Glomerular visceral epithelial cell (primary cell): ENCODE data around the gene GIPR.
"Not testable (repeated sequence)": the region's sequence is repeated elsewhere in the genome, so short reads cannot be mapped to it uniquely, and the experiment has no call there.

Experiments used
- DNase-seq: peaks from one replicate; pipeline ENCODE4 v3.0.0-alpha.2; 2016; ENCODE audit errors: extremely low spot score

Gene GIPR

DNA sequence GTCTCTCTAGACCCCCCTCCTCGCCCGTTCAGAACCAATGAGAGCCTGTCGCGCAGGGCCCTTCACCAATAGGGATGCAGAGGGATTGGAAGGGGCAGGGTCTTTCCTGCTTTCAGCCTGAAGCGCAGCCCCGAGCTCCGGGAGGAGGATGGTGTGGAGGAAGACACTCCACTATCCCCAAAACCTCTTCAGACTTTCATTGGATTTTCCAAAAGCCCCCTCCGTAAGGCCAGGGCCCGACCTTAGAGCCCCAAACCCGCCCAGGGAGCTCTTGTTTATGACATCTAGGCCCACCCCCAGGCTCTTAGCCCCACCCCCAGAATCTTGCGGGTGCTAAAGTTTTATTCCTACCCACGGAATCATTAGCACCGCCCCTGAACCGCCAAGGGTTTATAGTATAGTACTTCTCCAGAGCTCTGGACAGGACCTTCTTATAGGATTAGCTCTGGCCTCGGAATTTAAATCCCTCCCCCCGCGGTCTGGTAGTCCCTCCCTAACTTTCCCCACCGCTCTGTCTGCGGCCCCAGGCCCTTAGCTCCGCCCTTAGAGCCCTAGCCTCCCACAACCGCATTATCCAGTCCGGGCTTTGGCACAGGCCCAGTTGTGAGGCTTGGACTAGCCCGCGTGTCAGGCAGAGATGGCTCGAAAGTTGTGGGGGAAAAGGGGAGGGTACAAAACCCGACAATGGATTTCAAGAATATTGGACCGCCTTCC lies 22.2 kb upstream of the GIPR start:
- peak; percentile 92 for DNase-seq

DNA sequence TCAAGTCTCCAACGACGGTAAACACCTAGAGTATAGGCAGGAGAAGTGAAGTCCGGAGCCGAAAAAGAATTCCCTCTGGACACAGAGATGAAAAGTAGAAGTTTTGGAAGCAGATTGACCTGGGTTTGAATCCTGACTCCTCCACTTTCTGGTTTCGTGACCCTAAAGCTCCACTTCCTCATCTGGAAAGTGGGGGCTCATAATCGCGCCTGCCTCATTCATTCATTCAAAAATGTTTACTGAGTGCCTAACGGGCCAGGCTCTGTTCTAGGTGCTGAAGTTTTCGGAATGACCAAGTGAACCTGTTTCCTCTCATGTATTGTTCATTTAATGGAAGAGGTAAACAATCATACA lies 21.7 kb upstream of the GIPR start:
- DNase-seq = no peak

DNA sequence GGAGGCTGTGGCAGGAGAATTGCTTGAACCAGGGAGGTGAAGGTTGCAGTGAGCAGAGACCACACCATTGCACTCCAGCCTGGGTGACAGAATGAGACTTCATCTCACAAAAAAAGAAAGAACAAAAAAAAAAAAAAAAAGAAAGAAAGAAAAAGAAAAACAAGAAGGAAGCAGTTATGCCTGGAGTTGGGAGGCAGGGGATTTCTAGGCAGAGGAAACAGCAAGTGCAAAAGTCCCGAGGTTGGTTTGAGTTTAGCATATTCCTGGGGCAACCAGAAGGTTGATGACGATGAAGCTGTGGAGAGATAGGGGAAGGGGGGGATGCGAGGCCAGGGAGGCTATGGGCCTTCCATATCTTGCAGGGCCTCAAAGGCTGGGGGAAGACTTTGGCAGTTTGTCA lies 17.3 kb upstream of the GIPR start:
- no peak for DNase-seq

DNA sequence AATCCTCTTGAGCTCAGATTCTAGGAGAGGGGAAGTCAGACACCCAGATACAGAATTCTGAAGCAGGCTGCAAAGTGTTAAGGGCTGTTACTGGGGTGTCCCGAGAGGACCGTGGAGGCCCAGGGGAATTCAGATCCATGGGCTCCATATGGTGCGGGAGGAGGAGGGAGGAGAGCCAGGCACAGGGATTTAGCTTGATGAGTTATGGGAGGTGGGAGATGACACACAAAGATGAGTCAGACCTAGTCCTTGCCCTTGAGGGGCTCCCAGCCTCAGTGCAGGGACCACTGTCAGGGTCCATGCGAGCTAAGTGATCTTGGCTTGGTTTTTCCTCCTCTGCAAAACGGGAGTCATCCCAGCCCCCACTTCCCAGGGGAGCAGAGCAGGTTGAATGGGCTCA lies 14.4 kb upstream of the GIPR start:
- DNase-seq = no peak

DNA sequence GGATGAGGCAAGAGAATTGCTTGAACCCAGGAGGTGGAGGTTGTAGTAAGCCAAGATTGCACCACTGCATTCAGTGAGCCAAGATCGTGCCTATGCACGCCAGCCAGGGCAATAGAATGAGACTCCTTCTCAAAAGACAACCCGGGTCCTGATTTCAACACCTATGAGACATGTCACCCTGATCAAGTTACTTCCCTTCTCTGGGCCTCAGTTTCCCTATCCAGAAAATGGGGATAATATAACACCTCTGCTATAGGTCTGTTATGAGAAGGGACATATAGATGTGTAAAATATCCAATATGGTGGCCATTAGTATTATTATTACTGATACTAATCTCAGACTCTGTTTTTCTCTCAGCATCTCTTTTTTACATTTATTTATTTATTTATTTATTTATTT lies 12.9 kb upstream of the GIPR start:
- no peak for DNase-seq

DNA sequence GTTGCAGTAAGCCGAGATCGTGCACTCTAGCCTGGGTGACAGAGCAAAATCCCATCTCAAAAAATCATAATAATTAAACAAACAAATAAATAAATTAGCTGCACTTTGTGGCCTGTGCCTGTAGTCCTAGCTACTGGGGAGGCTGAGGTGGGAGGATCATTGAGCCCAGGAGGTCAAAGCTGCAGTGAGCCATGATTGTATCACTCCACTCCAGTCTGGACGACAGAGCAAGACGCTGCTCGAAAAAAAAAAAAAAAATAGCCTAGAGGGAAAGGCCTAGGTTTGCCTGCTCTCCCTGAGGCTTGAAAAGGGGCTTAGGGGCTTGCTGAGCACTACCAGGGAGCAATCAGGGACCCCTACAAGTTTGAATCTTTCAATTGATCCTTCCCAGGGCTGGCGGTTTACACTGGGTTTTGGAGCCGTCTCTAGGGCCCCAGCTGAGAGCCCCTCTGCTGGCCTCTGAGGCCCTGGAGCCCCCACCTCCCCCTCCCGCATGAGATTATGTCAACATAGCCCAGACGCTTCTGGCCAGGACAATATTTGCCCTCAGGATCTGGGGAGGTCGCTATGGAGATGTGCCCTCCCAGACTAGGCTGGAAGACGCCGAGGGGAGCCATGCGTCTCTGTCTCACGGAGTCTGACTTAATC lies 10.4 kb upstream of the GIPR start:
- DNase-seq = no peak

DNA sequence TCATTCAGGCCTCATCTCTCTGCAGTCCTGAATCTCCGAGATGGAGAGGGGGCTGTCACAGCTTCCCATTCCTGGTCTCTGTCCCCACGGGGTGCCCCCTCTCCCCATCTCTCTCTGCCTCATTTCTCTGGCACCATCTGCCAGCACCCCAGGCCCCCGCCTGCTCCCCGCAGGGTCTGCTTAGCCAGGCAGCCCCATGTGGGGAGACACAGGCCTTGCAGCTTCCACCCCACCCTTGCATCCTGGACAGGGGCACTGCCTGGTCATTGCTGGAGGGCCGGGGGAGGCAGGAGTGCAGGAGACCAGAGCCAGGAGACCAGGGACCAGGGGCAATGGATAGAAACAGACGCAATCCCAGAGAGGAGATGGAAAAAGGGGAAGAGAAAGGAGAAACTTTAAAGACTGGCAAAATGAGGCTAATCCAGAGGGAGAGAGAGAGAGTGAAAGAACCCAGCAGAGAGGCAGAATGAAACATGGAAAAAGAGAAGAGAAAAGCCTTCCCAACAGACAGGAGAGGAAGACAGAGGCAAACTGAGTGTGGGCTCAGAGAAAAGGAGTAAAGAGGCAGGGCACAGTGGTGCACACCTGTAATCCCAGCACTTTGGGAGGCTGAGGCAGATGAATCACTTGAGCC lies 8.8 kb upstream of the GIPR start:
- DNase-seq = no peak

DNA sequence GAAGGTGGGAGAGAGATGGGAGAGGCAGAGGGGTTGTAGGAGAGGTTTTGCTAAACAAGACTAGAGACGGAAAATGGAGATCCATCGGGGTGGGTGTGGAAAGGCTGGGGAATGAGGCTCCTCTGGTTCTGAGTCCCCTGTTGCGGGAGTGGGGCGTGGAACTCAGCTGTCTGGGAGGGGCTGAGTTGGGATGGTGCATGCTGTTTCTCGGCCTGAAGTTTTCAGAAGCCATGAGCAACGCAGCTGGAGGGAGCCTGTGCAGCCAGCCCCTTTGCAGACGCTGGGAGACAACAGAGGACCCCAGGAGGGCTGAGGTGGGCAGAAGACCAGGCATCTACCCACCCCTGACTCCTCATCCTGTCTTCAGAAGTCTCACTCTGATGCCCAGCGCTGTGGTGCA lies 7.4 kb upstream of the GIPR start:
- DNase-seq = no peak

DNA sequence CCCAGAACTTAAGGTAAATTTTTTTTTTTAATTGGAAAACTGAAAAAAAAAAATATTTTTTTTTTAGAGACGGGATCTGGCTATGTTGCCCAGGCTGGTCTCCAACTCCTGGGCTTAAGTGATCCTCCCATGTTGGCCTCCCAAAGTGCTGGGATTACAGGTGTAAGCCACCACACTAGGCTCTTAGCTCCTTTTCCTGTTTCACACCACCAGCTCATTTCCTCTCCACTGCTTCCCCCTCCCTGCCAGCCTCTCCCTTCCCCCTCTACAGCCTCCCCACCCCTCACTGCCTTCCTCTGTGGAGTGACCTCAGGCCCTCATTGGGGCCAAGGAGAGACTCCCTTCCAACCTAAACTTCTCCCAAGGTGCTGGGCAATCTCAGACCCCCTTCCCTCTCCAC lies 4.2 kb upstream of the GIPR start:
- no peak for DNase-seq

DNA sequence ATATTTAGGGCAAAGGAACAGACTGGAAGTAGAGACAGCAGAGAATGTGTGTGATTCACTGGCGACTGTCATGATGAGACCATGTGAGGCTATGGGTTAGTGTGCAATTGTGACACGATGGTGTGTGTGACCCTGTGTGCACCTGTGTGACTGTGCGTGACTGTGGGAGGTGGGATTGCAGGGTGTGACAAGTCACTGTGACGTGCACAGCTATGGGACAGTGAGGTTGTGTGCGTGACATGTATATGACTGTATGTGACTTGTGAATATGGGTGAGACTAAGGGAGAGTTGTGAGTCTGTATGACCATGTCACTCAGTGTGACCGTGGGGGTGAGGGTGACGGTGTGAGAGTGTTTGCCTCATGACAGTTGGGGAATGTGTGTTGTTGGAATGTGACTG lies 3.4 kb upstream of the GIPR start:
- no peak for DNase-seq

DNA sequence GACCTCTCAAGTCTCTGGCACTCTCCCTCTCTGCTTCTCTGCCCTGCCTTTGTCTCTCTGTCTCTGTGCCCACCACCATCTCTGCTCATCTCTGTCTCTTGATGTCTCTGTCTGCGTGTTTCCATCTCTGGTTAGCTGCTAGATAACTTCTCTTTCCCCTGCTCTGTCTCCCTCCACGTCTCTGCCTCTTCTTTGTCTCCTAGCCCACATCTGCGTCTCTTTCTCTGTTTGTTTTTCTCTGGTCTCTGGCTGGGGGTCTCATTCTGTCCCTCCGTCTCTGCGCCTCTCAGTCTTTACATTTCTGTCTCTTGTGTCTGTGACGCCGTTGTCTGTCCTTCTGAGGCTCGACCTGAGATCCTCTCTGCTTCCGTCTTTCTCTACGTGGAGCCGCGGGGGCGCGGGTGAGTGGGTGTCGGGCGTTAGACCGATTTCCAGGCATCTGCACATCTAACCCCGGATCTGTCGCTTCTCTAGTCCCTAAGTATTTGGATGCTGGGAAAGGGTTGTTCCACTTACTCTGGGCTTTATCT lies 386 bp downstream of the GIPR start:
- DNase-seq = no peak

DNA sequence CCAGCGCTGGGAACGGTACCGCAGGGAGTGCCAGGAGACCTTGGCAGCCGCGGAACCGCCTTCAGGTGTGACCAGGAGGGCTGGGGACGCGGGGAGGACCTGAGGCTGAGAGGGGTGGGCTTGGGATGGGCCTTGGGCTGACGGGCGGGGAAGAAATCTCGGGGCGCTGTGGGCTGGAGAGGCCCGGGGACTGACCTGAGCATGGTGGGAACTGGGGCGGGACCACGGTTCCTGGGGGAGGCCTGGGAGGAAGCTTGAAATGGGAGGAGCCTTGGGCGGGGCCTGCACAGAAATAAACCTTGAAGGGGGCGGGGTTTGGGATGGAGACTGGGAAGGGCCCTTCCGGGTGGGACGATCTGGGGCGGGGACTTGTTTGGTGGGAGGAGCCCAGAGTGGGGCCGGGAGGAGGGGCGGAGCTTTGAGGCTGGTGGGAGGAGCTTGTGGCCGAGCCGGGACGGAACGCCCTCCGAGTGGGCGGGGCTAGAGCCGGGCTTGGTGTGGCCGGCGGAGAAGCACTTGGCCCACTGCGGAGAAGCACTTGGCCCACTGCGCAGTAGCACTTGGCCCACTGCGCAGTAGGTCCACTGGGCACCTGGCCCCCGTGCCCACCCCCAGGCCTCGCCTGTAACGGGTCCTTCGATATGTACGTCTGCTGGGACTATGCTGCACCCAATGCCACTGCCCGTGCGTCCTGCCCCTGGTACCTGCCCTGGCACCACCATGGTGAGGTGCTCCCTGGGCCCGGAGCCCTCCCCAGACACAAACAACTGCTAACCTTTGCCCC lies 2.8 kb downstream of the GIPR start:
- DNase-seq = peak; percentile 76

DNA sequence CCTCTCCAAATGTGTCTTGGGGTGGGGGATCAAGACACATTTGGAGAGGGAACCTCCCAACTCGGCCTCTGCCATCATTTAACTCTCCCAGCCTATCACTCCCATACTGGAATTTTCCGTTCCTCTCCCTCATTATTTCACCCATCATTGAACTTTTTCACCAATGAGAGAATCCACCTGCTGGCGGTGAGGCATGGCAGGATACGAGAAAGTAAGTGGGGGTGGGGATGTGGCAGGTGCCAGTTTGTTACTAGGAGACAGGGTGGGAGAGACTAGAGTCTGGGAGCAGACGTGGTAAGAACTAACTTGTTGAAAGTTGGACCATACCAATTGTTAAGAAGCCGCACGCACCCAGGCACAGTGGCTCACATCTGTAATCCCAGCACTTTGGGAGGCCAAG lies 6.9 kb downstream of the GIPR start:
- DNase-seq = no peak

DNA sequence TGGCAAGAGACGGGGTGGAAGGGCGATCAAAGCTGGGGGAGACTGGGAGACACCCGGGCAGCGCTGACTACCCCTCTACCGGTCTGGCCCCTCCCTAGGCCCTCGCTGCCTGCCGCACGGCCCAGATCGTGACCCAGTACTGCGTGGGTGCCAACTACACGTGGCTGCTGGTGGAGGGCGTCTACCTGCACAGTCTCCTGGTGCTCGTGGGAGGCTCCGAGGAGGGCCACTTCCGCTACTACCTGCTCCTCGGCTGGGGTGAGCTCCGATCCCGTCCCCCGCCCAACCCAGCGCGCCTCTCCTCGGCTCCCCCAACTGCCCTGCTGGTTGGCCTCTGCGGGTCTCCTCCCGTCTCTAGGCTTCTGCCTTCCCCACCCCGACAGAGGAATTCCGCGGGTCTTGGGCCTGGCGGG lies 8.8 kb downstream of the GIPR start:
- no peak for DNase-seq

DNA sequence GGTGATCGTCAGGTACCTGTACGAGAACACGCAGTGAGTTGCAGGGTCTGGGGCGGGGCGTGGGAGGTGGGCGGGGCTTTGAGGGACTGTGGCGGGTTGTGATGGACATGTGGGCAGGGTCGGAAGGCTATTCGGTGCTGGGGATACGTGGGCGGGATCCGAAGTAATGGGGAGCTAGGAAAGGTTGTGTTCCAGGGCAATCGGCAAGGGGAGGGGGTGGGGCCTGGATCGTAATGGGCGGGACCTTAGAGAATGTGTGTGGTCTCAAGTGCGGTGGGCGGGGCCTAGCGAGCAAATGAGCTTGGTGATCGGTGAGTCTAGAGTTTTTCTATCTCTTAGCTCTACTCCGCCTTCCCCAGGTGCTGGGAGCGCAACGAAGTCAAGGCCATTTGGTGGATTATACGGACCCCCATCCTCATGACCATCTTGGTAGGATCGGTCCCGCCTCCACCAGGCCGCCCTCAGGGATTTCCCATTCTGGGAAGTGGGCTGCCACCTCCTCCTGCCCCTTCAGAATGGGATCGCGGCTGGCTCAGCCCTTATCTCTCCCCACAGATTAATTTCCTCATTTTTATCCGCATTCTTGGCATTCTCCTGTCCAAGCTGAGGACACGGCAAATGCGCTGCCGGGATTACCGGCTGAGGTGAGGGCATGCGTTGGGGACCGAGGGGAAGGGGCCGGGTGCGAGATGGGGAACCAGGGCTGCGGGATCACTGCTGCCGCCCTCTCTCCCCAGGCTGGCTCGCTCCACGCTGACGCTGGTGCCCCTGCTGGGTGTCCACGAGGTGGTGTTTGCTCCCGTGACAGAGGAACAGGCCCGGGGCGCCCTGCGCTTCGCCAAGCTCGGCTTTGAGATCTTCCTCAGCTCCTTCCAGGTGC lies 9.6 kb downstream of the GIPR start:
- DNase-seq = peak; percentile 81

DNA sequence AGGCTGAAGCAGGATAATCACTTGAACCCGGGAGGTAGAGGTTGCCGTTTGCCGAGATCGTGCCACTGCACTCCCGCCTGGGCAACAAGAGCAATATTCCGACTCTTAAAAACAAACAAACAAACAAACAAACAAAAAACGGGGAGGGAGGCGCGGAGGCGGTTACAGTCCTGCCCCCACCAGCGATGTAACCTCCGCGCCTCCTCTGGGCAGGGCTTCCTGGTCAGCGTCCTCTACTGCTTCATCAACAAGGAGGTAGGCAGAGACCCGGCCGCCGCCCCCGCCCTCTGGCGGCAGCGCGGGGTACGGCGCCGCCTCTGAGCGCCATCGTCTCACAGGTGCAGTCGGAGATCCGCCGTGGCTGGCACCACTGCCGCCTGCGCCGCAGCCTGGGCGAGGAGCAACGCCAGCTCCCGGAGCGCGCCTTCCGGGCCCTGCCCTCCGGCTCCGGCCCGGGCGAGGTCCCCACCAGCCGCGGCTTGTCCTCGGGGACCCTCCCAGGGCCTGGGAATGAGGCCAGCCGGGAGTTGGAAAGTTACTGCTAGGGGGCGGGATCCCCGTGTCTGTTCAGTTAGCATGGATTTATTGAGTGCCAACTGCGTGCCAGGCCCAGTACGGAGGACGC lies 13.5 kb downstream of the GIPR start:
- peak; percentile 91 for DNase-seq

DNA sequence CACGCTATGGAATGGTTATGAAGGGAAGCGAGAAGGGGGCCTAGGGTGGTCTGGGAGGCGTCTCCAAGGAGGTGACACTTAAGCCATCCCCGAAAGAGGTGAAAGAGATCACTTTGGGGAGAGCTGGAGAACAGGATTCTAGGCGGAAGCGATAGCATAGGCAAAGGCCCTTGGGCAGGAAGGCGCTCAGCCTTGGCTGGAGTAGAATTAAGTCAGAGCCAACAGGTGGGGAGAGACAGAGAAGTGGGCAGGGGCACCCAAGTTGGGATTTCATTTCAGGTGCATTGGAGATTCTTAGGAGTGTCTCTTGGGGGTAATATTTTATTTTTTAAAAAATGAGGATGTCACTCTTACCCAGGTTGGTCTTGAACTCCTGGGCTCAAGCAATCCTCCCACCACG lies 14.1 kb downstream of the GIPR start:
- no peak for DNase-seq

DNA sequence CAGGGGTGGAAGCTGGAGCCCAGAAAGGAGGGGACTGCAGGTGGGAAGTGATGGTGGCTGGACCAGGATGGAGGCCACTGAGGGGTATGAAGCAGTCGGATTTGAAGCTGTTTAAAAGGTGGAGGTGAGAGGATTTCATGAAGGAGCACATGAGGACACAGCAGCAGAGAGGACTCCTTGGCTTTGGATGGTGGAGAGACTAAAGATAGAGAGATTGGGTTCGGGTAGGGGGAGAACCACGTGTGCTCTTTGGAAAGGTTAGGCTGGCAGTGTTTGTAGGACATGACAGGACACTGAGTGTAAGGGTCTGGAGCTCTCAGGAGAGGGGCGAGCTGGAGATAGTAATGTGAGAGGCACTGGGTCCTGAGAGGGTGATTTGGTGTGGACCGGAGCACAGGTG lies 14.9 kb downstream of the GIPR start:
- DNase-seq = no peak

DNA sequence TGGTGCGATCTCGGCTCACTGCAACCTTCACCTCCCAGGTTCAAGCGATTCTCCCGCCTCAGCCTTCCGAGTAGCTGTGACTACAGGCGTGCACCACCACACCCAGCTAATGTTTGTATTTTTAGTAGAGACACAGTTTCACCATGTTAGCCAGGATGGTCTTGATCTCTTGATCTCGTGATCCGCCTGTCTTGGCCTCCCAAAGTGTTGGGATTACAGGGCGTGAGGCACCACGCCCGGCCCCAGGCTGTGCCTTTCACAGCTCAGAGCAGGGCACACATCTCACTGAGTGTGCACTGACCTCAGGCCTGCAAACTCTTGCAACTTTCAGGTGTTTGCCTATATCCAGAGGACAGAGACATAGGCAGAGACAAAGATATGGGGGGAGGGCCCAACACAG lies 17.0 kb downstream of the GIPR start:
- not testable (repeated sequence) for DNase-seq

DNA sequence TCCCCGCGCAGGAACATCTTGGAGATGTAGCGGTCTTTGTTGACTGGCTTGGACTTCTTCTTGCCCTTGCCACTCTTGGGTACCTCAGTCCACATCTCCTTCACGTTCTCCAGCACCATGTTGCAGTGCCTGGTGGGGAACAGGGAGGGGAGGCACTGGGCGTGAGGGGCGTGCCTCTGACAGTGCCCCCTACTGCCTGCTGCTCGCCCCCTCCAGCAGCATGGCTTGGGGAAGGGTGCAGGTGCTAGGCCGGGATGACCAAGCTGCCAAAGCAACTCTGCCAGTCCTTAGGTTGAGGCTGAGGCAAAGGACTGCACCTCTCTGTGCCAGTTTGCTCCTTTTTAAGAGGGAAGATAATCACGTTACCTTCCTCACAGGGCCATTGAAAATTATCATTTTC lies 19.6 kb downstream of the GIPR start:
- DNase-seq = no peak
